Caki2 (cell line): ENCODE results near the gene NPC1L1. TPM values are rescaled to one million over a fixed set of nuclear protein-coding genes. Genes with fewer than 3 reads are reported as not detected.

Experiments
- DNase-seq: peaks from one replicate; pipeline ENCODE4 v3.0.0-alpha.2; 2015; ENCODE audit warnings: low read depth
- in situ Hi-C: cut with HindIII; loops from 2 replicates; pipeline ENCODE4 v1.10.0; 2016; ENCODE audit warnings: low sequenced_read_pairs, low pct_unique_long_range_greater_than_20kb, mixed read lengths
- total RNA-seq: library from RNA; depleted of rRNA; stranded (reverse); fragments of >200 nt; shearing (Covaris generic); gene quantifications from 2 replicates; pipeline ENCODE4 v1.2.3, GENCODE V29; 2014; ENCODE audit warnings: low replicate concordance

The NPC1L1 gene
- total RNA-seq, 1 experiment from 2014 or later = not detected

- no peak for DNase-seq
- in situ Hi-C loops = no loop called here
These were observed 913 bp upstream of the NPC1L1 start for GRCh38 chr7:44541876-44542610.

DNA sequence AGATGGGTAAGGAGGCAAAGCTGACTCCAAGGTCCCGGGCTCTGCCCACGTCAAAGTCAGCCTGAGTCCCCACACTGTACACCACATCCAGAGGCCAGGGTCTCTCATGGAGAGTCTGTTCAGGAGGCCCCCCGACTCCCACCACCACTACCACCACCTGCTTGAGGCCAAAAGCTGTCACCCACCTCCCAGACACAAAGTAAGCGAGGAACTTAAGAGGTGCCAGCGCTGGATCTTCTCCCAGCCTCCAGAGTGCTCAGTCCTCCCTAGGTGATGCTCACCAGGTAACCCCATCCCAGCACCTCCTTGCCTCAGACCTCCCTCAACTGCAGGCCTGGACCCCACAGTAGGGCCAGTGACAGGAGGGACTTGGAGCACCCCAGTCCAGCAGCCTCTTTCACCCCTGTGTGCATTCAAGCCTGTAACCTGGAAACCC lies 520 bp downstream of the NPC1L1 start:
- in situ Hi-C loops = no loop called here
- no peak for DNase-seq

DNA sequence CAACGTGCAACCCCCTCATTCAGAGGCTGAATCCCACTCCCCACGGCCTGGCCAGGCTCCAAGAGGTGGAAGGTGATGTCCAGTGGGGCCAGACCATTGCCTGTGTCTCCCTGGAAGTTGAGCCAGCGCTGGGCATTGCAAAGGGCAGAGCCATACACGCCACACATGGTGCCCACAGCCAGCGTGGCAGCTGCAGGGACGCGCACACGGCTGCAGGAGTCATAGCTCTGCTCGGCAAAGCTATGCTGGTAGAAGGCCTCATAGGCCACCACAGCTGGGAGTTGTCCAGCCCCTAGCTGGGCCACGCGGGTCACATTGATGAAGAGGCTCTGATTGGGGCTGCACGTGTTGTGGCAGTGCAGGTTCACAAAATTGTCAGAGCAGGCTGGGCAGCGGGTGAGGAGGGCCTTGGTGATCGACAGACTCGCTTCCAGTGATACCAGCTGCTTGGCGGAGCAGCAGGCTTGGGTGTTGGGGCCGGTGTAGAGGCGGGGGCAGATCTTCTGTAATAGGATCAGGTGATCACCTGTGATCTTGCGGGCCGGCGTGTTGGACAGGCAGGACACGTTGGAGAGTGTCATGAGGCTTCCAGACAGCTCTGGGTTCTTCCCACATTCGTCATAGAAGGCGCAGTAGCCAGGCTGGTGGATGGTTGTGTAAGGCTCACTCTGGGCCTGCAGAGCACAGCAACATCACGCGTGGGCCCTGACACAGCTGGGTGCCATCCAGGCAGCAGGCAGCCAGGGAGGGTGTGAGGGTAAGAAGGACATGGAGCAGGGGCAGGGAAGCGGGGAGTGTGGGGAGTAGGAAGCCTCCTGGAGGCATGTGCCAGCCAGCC lies 1.2 kb downstream of the NPC1L1 start:
- in situ Hi-C loops = no loop called here
- DNase-seq = no peak

GRCh38 chr7:44538798-44539668 lies 2.1 kb downstream of the NPC1L1 start:
- no peak for DNase-seq
- in situ Hi-C loops = no loop called here

GRCh38 chr7:44538093-44538797 lies 2.9 kb downstream of the NPC1L1 start:
- in situ Hi-C loops = no loop called here
- DNase-seq = no peak

GRCh38 chr7:44537442-44537841 lies 3.7 kb downstream of the NPC1L1 start:
- in situ Hi-C loops = no loop called here

DNA sequence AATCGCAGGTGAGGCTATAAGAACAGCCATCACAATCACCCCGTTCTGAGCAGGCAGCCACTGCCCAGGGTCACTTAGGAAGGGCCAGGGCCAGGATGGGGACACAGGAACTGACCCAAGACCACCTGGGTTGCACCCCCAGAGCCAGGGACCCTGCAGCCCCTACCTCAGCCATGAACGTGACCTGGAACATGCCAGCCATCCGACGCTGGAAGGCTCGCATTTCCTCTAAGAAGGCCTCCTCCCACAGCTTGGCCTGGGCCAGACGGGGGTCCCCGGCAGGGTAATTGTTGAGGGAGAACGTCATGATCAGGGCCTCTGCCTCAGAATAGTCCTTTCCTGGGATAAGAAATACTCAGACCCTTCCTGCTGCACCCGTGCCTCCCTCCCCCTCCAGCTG lies 5.0 kb downstream of the NPC1L1 start:
- in situ Hi-C loops = no loop called here
- DNase-seq = no peak

More at GRCh38 chr7:44537442-44537841, 3.7 kb downstream of the NPC1L1 start:
- DNase-seq = no peak

DNA sequence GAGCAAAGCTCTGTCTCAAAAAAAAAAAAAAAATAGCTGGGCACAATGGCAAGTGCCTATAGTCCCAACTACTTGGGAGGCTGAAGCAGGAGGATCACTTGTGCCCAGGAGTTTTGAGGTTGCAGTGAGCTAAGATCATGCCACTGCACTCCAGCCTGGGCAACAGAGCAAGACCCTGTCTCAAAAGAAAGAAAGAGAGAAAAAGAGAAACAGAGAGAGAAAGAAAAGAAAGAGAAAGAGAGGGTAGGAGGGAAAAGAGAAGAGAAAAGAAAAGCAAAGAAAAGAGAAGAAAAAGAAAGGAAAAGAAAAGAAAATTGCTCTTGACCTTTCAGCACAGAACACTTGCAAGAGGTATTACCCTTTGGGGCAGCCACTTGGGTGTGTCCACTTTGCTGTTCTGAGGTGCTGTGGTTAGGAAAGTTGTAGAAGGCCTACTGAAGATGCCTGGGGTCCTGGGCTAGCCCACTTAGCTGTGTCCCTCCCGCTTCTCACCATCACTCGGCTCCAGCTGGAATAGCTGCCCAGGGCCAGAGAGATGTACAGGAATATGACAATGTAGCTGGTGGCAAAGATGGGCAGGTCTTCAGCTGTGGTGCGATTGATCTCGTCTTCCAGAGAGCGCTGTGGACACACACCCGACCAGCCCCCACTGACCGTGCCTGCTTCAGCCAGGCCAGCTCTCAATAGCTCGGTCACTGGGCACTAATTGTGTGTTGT lies 5.6 kb downstream of the NPC1L1 start:
- DNase-seq = no peak
- in situ Hi-C loops = no loop called here

DNA sequence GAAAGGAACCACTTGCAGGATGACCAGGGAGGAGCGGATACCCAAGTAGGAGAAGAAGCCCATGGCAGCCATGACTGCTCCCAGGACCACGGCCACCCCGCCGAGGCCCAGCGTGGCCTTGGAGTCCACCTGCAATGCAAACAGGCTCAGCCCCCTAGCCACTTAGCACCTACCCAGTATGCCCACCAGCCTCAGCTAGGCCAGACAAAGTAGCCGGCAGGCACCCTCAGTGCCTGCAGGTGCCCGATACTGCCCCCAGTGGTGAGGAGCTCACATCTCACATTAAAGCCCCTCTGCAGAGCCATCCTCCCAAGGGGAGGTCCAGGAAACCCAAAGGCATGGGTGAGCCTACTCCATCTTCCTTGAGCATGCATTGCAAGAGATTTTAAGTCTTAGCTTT lies 6.6 kb downstream of the NPC1L1 start:
- in situ Hi-C loops = no loop called here
- peak; percentile 15 for DNase-seq

- no peak for DNase-seq
- in situ Hi-C loops = no loop called here
These were observed 7.0 kb downstream of the NPC1L1 start for GRCh38 chr7:44534087-44534486.

- in situ Hi-C loops = no loop called here
- DNase-seq = no peak
These were observed 7.7 kb downstream of the NPC1L1 start for GRCh38 chr7:44533301-44534055.

- in situ Hi-C loops = no loop called here
- no peak for DNase-seq
These were observed 9.4 kb downstream of the NPC1L1 start for GRCh38 chr7:44531421-44532380.

- in situ Hi-C loops = no loop called here
- DNase-seq = no peak
These were observed 10.1 kb downstream of the NPC1L1 start for GRCh38 chr7:44530990-44531389.

- no peak for DNase-seq
- in situ Hi-C loops = no loop called here
These were observed 16.2 kb downstream of the NPC1L1 start for GRCh38 chr7:44524811-44525388.

GRCh38 chr7:44522315-44522714 lies 18.8 kb downstream of the NPC1L1 start:
- in situ Hi-C loops = no loop called here

More at GRCh38 chr7:44522315-44522714, 18.8 kb downstream of the NPC1L1 start:
- no peak for DNase-seq
